SK-N-SH (cell line): ENCODE data around the gene DDX24. TPM values are rescaled to one million over a fixed set of nuclear protein-coding genes. Genes with fewer than 3 reads are reported as not detected.
"Not testable (repeated sequence)": the region's sequence is repeated elsewhere in the genome, so short reads cannot be mapped to it uniquely, and the experiment has no call there.

Experiments
- CTCF ChIA-PET: fragments of 300-600, 350-600 bp; formaldehyde crosslinking; extraction: SDS; loops from one replicate; lab custom pipeline; 2021; lab: Yijun Ruan, JAX
- POLR2A ChIA-PET: fragments of 350-600 bp; sonication (Branson Sonifier 250); formaldehyde crosslinking; extraction: SDS; loops from one replicate; lab custom pipeline; 2020; ENCODE audit warnings: antibody characterized with exemption, inconsistent platforms; lab: Yijun Ruan, JAX
- DNase-seq: peaks from one replicate; pipeline ENCODE4 v3.0.0; 2012
- H2AFZ ChIP-seq: fragments of 200-600 bp; sonication (generic); 2 replicates; pipeline ENCODE4 v1.8.1; 2016; ENCODE audit warnings: antibody characterized with exemption, mild to moderate bottlenecking, low read depth
- H3F3A ChIP-seq: fragments of 200-600 bp; sonication (generic); replicated peaks from 2 replicates; pipeline ENCODE3; 2016; ENCODE audit warnings: antibody characterized with exemption, mild to moderate bottlenecking; ENCODE audit not compliant: insufficient read depth
- H3K27ac ChIP-seq, 2 experiments: fragments of 200-500 bp in 1 of 2; fragments of 200-600 bp in 1 of 2; sonication (Bioruptor generic) in 1 of 2; sonication (generic), shearing (Covaris generic) in 1 of 2; 2 replicates each; pipeline versions ENCODE4 v1.5.1 to v1.6.1; 2014 to 2016; ENCODE audit warnings: low read depth in 2 of 2, inconsistent platforms in 1 of 2, low read length in 1 of 2, mild to moderate bottlenecking in 1 of 2, mixed read lengths in 1 of 2
- H3K27me3 ChIP-seq: fragments of 200-600 bp; sonication (generic), shearing (Covaris generic); 2 replicates; pipeline ENCODE4 v1.6.1; 2016; ENCODE audit warnings: mixed run types; ENCODE audit not compliant: insufficient read depth
- H3K36me3 ChIP-seq, 2 experiments: fragments of 200-500 bp in 1 of 2; fragments of 200-600 bp in 1 of 2; sonication (Bioruptor generic) in 1 of 2; sonication (generic) in 1 of 2; replicated peaks in 1 of 2; 2 replicates each; pipeline versions ENCODE3 to v1.5.1; 2014 to 2016; ENCODE audit warnings: low read length in 1 of 2, mild to moderate bottlenecking in 1 of 2; ENCODE audit not compliant: insufficient read depth in 2 of 2, control insufficient read depth in 1 of 2
- H3K4me1 ChIP-seq, 2 experiments: fragments of 200-500 bp in 1 of 2; fragments of 200-600 bp in 1 of 2; sonication (Bioruptor generic) in 1 of 2; sonication (generic), shearing (Covaris generic) in 1 of 2; 2 replicates each; pipeline versions ENCODE4 v1.5.1 to v1.6.1; 2014 to 2016; ENCODE audit warnings: low read depth in 1 of 2, low read length in 1 of 2, mixed run types in 1 of 2; ENCODE audit not compliant: insufficient read depth in 2 of 2, control insufficient read depth in 1 of 2
- H3K4me2 ChIP-seq: fragments of 200-600 bp; sonication (generic), shearing (Covaris generic); 2 replicates; pipeline ENCODE4 v1.6.1; 2017; ENCODE audit warnings: mixed run types
- H3K4me3 ChIP-seq, 2 experiments: fragments of 200-500 bp in 1 of 2; fragments of 200-600 bp in 1 of 2; sonication (Bioruptor generic) in 1 of 2; sonication (generic), shearing (Covaris generic) in 1 of 2; 2 replicates each; pipeline versions ENCODE4 v1.5.1 to v1.8.1; 2014 to 2016; ENCODE audit warnings: low read depth in 2 of 2, inconsistent platforms in 1 of 2, low read length in 1 of 2, mild to moderate bottlenecking in 1 of 2, mixed read lengths in 1 of 2, moderate library complexity in 1 of 2
- H3K79me2 ChIP-seq: fragments of 200-600 bp; sonication (generic); 2 replicates; pipeline ENCODE4 v1.8.1; 2017; ENCODE audit warnings: mild to moderate bottlenecking; ENCODE audit not compliant: insufficient read depth
- H3K9ac ChIP-seq: fragments of 200-600 bp; sonication (generic); 2 replicates; pipeline ENCODE4 v1.6.1; 2017; ENCODE audit warnings: mixed run types
- H3K9me2 ChIP-seq: fragments of 200-600 bp; sonication (generic); 2 replicates; pipeline ENCODE4 v1.6.1; 2017; ENCODE audit warnings: mixed run types
- H3K9me3 ChIP-seq: fragments of 200-600 bp; sonication (generic); 2 replicates; pipeline ENCODE4 v1.6.1; 2017; ENCODE audit warnings: mixed run types, mild to moderate bottlenecking, moderate library complexity
- H4K20me1 ChIP-seq: fragments of 200-600 bp; sonication (generic); 2 replicates; pipeline ENCODE4 v1.6.1; 2017; ENCODE audit warnings: mild to moderate bottlenecking, mixed run types; ENCODE audit not compliant: insufficient read depth
- FOXJ3 ChIP-seq: sonication (generic); formaldehyde crosslinking; IDR thresholded peaks from 2 replicates; pipeline ENCODE4 v1.5.1; 2020; ENCODE audit warnings: mild to moderate bottlenecking, missing genetic modification reagents
- NFIC ChIP-seq: IDR thresholded peaks from 2 replicates; pipeline ENCODE4 v1.4.0; 2012; ENCODE audit warnings: borderline replicate concordance
- RAD21 ChIP-seq: IDR thresholded peaks from 2 replicates; pipeline ENCODE4 v1.6.1; 2012; ENCODE audit warnings: mild to moderate bottlenecking, low read length
- WGBS: methylation state at CpG from one replicate; pipeline ENCODE4 v1.1.6; 2017; ENCODE audit warnings: low lambda C conversion rate; 5-methylcytosine and 5-hydroxymethylcytosine counted together
- polyA plus RNA-seq, 3 experiments: library from polyadenylated mRNA; depleted of rRNA; stranded (reverse); fragments of >200 nt; gene quantifications; 2 replicates each; pipeline ENCODE4 v1.2.3, GENCODE V29; 2012
- TF ChIP-seq, protein P1 (sequence below): IDR thresholded peaks from 2 replicates; pipeline ENCODE4; 2012
- TF ChIP-seq, protein P2 (sequence below): IDR thresholded peaks from 2 replicates; pipeline ENCODE4 v1.6.1; 2012; ENCODE audit warnings: mild to moderate bottlenecking, low read depth, low read length, moderate library complexity

Gene DDX24
- polyA plus RNA-seq, 1 of the 3 experiments (the other 2 are of a cell fraction), result 108 TPM

DNA sequence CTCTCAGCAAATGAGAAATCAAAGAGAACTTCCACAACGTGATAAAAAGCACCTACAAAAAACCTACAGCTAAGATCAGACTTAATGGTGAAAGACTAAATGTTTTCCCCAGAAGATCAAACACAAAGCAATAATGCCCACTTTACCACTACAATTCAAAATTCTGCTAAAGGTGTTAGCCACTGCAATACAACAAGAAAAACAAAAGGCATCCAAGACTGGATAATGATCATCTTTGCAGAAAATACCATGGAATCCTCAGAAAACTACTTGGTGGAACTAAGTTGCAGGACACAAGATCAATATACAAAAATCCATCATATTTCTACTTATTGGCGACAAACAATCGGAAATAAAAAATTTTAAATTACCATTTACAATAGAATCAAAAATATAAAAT, 6.5 kb downstream of the DDX24 start:
- no peak overlapping the region for H3K9ac ChIP-seq
- H3K4me1 ChIP-seq, result peaks cover 8 to 20% of the 10 kb centered on the region in 2 experiments; a peak in 3 of 4 replicates
- no peaks in the 10 kb centered on the region for H3K9me2 ChIP-seq
- no peaks in the 10 kb centered on the region for H3K27me3 ChIP-seq
- TF ChIP-seq, protein P1, sequence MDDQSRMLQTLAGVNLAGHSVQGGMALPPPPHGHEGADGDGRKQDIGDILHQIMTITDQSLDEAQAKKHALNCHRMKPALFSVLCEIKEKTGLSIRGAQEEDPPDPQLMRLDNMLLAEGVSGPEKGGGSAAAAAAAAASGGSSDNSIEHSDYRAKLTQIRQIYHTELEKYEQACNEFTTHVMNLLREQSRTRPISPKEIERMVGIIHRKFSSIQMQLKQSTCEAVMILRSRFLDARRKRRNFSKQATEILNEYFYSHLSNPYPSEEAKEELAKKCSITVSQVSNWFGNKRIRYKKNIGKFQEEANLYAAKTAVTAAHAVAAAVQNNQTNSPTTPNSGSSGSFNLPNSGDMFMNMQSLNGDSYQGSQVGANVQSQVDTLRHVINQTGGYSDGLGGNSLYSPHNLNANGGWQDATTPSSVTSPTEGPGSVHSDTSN, result no peak
- TF ChIP-seq, protein P2, sequence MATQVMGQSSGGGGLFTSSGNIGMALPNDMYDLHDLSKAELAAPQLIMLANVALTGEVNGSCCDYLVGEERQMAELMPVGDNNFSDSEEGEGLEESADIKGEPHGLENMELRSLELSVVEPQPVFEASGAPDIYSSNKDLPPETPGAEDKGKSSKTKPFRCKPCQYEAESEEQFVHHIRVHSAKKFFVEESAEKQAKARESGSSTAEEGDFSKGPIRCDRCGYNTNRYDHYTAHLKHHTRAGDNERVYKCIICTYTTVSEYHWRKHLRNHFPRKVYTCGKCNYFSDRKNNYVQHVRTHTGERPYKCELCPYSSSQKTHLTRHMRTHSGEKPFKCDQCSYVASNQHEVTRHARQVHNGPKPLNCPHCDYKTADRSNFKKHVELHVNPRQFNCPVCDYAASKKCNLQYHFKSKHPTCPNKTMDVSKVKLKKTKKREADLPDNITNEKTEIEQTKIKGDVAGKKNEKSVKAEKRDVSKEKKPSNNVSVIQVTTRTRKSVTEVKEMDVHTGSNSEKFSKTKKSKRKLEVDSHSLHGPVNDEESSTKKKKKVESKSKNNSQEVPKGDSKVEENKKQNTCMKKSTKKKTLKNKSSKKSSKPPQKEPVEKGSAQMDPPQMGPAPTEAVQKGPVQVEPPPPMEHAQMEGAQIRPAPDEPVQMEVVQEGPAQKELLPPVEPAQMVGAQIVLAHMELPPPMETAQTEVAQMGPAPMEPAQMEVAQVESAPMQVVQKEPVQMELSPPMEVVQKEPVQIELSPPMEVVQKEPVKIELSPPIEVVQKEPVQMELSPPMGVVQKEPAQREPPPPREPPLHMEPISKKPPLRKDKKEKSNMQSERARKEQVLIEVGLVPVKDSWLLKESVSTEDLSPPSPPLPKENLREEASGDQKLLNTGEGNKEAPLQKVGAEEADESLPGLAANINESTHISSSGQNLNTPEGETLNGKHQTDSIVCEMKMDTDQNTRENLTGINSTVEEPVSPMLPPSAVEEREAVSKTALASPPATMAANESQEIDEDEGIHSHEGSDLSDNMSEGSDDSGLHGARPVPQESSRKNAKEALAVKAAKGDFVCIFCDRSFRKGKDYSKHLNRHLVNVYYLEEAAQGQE, result no peak
- TF ChIP-seq RAD21, result no peak
- no peak for TF ChIP-seq NFIC
- TF ChIP-seq FOXJ3 (CRISPR knock-in tag), result no peak
- H3K9me3 ChIP-seq, result peaks cover 18% of the 10 kb centered on the region; the same call in 1 of the 2 replicates
- H3K4me2 ChIP-seq, result no peak overlapping the region
- DNase-seq, result no peak
- H3K27ac ChIP-seq, result no peak overlapping the region
- peaks cover 100% of the 10 kb centered on the region for H3K79me2 ChIP-seq
- H3K36me3 ChIP-seq, result peaks cover 33 to 45% of the 10 kb centered on the region in 2 experiments
- 94% methylated on average over 3 of the region's 3 CpGs for WGBS
- peaks cover 46% of the 10 kb centered on the region for H4K20me1 ChIP-seq
- CTCF ChIA-PET, result interaction anchor here (0.7 kb wide), 1 partner anchor 15 kb away, joined by 3 read pairs; no protein-coding TSS in a partner anchor
- peaks cover 9% of the 10 kb centered on the region for H3F3A ChIP-seq
- no peak overlapping the region for H3K4me3 ChIP-seq
- H2AFZ ChIP-seq, result no peak overlapping the region
- POLR2A ChIA-PET, result no interaction called here

DNA sequence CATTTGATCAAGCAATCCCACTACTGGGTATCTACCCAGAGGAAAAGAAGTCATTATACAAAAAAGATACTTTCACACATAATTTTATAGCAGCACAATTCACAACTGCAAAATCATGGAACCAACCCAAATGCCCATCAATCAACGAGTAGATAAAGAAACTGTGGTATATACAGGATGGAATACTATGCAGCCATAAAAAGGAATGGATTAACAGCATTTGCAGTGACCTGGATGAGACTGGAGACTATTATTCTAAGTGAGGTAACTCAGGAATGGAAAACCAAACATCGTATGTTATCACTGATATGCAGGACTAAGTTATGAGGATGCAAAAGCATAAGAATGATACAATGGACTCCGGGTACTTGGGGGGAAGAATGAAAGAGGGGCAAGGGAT, 8.9 kb downstream of the DDX24 start:
- H3K9me2 ChIP-seq, H3K4me3 ChIP-seq, H3K27me3 ChIP-seq, POLR2A ChIA-PET, DNase-seq, CTCF ChIA-PET, H3K4me1 ChIP-seq, H3K9ac ChIP-seq, H3K27ac ChIP-seq, H2AFZ ChIP-seq, H3K4me2 ChIP-seq, H3F3A ChIP-seq: not testable (repeated sequence)
- peaks cover 31% of the 10 kb centered on the region for H4K20me1 ChIP-seq
- peaks cover 12 to 35% of the 10 kb centered on the region in 2 experiments for H3K36me3 ChIP-seq
- WGBS, result 90% methylated on average over 3 of the region's 3 CpGs
- H3K79me2 ChIP-seq, result peaks cover 100% of the 10 kb centered on the region
- peaks cover 18% of the 10 kb centered on the region; the same call in 1 of the 2 replicates for H3K9me3 ChIP-seq
